Upper lobe of left lung (tissue), 6 donors: ENCODE data around the gene ETV3L. TPM values are rescaled to one million over a fixed set of nuclear protein-coding genes. Genes with fewer than 3 reads are reported as not detected.
"Not testable (repeated sequence)": the region's sequence is repeated elsewhere in the genome, so short reads cannot be mapped to it uniquely, and the experiment has no call there.

Experiments used
- ATAC-seq, 2 donors: fragments of 200-7000 bp; cut with Tn5 transposase; one replicate each; pipeline ENCODE4 v1.9.1; 2022; ENCODE audit warnings: mild to moderate bottlenecking in 2 of 2, moderate library complexity in 2 of 2; ENCODE audit not compliant: low FRiP score in 2 of 2
- DNase-seq, 2 donors: peaks; one replicate each; pipeline ENCODE4 v3.0.0-alpha.2; 2019 to 2020
- H3K27ac ChIP-seq, 4 donors: fragments of 200-600 bp; sonication (generic); one replicate each; pipeline ENCODE4 v1.5.1; 2016 to 2019
- H3K27me3 ChIP-seq, 4 donors: fragments of 200-600 bp; sonication (generic); one replicate each; pipeline ENCODE4 v1.5.1; 2017 to 2019
- H3K36me3 ChIP-seq, 4 donors: fragments of 200-600 bp; sonication (generic); one replicate each; pipeline ENCODE4 v1.5.1; 2016 to 2019
- H3K4me1 ChIP-seq, 4 donors: fragments of 200-600 bp; sonication (generic); one replicate each; pipeline ENCODE4 v1.5.1; 2018 to 2019
- H3K4me3 ChIP-seq, 4 donors: fragments of 200-600 bp; sonication (generic); one replicate each; pipeline ENCODE4 v1.5.1; 2017 to 2019; ENCODE audit warnings: mild to moderate bottlenecking in 2 of 4, moderate library complexity in 1 of 4
- H3K9me3 ChIP-seq, 4 donors: fragments of 200-600 bp; sonication (generic); one replicate each; pipeline ENCODE4 v1.5.1; 2018 to 2019
- EP300 ChIP-seq, 4 donors: sonication (generic); formaldehyde crosslinking; IDR thresholded peaks; one replicate each; pipeline ENCODE4 v1.5.1; 2017; ENCODE audit warnings: antibody characterized with exemption in 4 of 4, control low read depth in 2 of 4
- POLR2A ChIP-seq, 4 donors: fragments of 450-650 bp; IDR thresholded peaks; one replicate each; pipeline ENCODE4 v1.5.1; 2016 to 2017; ENCODE audit warnings: antibody characterized with exemption in 4 of 4, mild to moderate bottlenecking in 2 of 4
- POLR2AphosphoS5 ChIP-seq, 2 donors: sonication (generic); formaldehyde crosslinking; IDR thresholded peaks; one replicate each; pipeline ENCODE4 v1.5.1; 2017; ENCODE audit warnings: antibody characterized with exemption in 2 of 2
- WGBS, 2 donors: methylation state at CpG; one replicate each; pipeline ENCODE4 v1.1.5; 2017 to 2018; 5-methylcytosine and 5-hydroxymethylcytosine counted together
- total RNA-seq, 6 donors: library from RNA; depleted of rRNA in 4 of 6; stranded (reverse); fragments of >200 nt in 4 of 6; gene quantifications; one replicate each; pipeline versions ENCODE4 v1.1.0 to v1.2.1, GENCODE V29; 2016 to 2021
- TF ChIP-seq, protein P1 (sequence below), 6 experiments: fragments of 450-650 bp in 4 of 6; fragments of 200-600 bp in 2 of 6; sonication (generic) in 2 of 6; IDR thresholded peaks; one replicate each; pipeline ENCODE4 v1.5.1; 2016 to 2019; ENCODE audit warnings: antibody characterized with exemption in 6 of 6
- donor health status: DM: no; HTN: no; CAD: no; lungs with moderate emphysema.
- donor health status: DM: no; HTN: yes; CAD: no; lungs with severe emphysema.

ETV3L gene
- total RNA-seq, 6 donors from 2014 or later, result not detected

- 89% methylated on average over 2 of the region's 2 CpGs for WGBS, 2 donors
- Histone ChIP-seq H3K4me1 (peaks cover 0 to 8% (median 8%) of the 10 kb centered on the region in 4 donors), H3K27ac (no peak overlapping the region), H3K27me3 (no peaks in the 10 kb centered on the region), H3K36me3 (no peaks in the 10 kb centered on the region), H3K4me3 (no peak overlapping the region), H3K9me3 (no peaks in the 10 kb centered on the region)
- ATAC-seq (no peak), DNase-seq (no peak)
- TF ChIP-seq EP300 (IDR thresholded peaks at IDR 0.05), result no peak
- TF ChIP-seq, protein P1, sequence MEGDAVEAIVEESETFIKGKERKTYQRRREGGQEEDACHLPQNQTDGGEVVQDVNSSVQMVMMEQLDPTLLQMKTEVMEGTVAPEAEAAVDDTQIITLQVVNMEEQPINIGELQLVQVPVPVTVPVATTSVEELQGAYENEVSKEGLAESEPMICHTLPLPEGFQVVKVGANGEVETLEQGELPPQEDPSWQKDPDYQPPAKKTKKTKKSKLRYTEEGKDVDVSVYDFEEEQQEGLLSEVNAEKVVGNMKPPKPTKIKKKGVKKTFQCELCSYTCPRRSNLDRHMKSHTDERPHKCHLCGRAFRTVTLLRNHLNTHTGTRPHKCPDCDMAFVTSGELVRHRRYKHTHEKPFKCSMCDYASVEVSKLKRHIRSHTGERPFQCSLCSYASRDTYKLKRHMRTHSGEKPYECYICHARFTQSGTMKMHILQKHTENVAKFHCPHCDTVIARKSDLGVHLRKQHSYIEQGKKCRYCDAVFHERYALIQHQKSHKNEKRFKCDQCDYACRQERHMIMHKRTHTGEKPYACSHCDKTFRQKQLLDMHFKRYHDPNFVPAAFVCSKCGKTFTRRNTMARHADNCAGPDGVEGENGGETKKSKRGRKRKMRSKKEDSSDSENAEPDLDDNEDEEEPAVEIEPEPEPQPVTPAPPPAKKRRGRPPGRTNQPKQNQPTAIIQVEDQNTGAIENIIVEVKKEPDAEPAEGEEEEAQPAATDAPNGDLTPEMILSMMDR (IDR thresholded peaks at IDR 0.05), result no peak
- TF ChIP-seq POLR2A (IDR thresholded peaks at IDR 0.05), result no peak
- no peak for TF ChIP-seq POLR2AphosphoS5 (IDR thresholded peaks at IDR 0.05)
Measured at GRCh38 chr1:157069601-157070000, 30.0 kb downstream of the ETV3L start.

DNA sequence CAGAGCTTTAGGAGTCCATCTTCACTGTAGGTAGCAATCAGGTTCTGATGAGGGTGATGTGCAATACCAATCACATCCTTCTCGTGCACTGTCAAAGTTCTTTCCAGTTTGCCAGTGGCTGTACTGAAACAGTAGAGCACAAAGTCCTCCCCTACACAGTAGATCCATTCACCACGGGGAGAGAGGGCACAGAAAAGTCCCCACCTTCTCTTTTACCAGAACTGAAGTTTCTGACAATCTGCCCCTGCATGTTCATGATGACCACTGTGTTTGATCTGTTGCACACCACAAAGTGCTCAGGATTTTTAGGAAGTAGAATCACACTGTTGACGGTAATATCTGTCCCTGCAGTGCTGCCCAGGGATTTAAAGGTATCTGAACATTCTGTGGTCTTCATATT, 40.4 kb downstream of the ETV3L start:
- not testable (repeated sequence) for H3K27me3 ChIP-seq, ATAC-seq, H3K9me3 ChIP-seq, H3K27ac ChIP-seq, DNase-seq, H3K4me3 ChIP-seq, H3K36me3 ChIP-seq, H3K4me1 ChIP-seq
- WGBS, 2 donors, result 71 to 79% methylated on average over 3 of the region's 3 CpGs

- Histone ChIP-seq H3K27me3 (no peaks in the 10 kb centered on the region), H3K27ac (no peak overlapping the region), H3K4me1 (no peaks in the 10 kb centered on the region), H3K36me3 (no peaks in the 10 kb centered on the region), H3K9me3 (peaks cover 0 to 7% (median 2%) of the 10 kb centered on the region in 4 donors), H3K4me3 (no peak overlapping the region)
- TF ChIP-seq, protein P1 (IDR thresholded peaks at IDR 0.05), result no peak
- no peak for TF ChIP-seq POLR2AphosphoS5 (IDR thresholded peaks at IDR 0.05)
- no peak for TF ChIP-seq POLR2A (IDR thresholded peaks at IDR 0.05)
- TF ChIP-seq EP300 (IDR thresholded peaks at IDR 0.05), result no peak
- ATAC-seq (no peak), DNase-seq (no peak)
- 46 to 65% methylated on average over 1 of the region's 1 CpG for WGBS, 2 donors
Measured at GRCh38 chr1:157056269-157056668, 43.3 kb downstream of the ETV3L start.

DNA sequence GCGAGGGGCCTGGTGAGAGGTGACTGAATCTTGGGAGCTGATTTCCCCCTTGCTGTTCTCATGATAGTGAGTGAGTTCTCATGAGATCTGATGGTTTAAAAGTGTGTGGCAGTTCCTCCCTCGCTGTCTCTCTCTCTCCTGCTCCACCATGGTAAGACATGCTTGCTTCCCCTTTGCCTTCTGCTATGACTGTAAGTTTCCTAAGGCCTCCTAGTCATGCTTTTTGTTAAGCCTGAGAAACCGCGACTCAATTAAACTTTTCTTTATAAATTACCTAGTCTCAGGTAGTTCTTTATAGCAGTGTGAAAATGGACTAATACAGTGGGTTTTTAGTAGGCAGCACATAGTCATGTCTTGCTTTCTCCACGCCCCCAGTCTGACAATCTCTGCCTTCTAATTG, 43.9 kb downstream of the ETV3L start:
- H3K9me3 ChIP-seq, H3K27me3 ChIP-seq, H3K36me3 ChIP-seq, ATAC-seq, H3K27ac ChIP-seq, H3K4me3 ChIP-seq, H3K4me1 ChIP-seq, DNase-seq: not testable (repeated sequence)
- 86 to 90% methylated on average over 5 of the region's 5 CpGs for WGBS, 2 donors

DNA sequence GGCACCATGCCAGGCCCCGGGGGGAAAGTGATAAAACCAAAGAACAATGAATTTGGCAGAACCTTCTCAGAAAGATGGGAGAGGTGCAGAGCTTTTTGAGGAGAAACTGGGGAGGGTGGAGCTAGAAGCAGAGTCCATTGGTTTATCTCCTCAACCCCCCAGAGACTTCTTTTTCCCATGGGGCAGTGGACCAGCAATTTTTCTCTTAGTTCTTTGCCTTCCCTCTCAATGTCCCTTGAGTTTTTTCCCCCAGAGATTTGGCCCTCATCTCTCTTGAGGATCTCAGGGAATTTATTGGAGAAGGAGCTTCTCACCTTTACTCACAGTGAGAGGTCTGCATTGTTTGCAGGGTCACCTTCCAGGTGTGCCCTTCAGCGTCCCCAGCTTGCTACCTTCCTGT, 48.8 kb downstream of the ETV3L start:
- TF ChIP-seq POLR2AphosphoS5 (IDR thresholded peaks at IDR 0.05), result no peak
- TF ChIP-seq POLR2A (IDR thresholded peaks at IDR 0.05), result no peak
- TF ChIP-seq, protein P1 (IDR thresholded peaks at IDR 0.05), result no peak
- TF ChIP-seq EP300 (IDR thresholded peaks at IDR 0.05), result no peak
- no peaks in the 10 kb centered on the region for H3K36me3 ChIP-seq
- no peak overlapping the region for H3K4me3 ChIP-seq
- H3K27ac ChIP-seq, result no peak overlapping the region
- ATAC-seq (no peak), DNase-seq (no peak)
- peaks cover 0 to 7% (median 0%) of the 10 kb centered on the region in 4 donors for H3K9me3 ChIP-seq
- no peaks in the 10 kb centered on the region for H3K27me3 ChIP-seq
- 52 to 70% methylated on average over 2 of the region's 2 CpGs for WGBS, 2 donors
- H3K4me1 ChIP-seq, result peaks cover 0 to 9% (median 3%) of the 10 kb centered on the region in 4 donors

- Histone ChIP-seq H3K27me3 (no peaks in the 10 kb centered on the region), H3K4me3 (no peak overlapping the region), H3K4me1 (peaks cover 21 to 41% (median 30%) of the 10 kb centered on the region in 4 donors), H3K27ac (no peak overlapping the region), H3K36me3 (no peaks in the 10 kb centered on the region), H3K9me3 (peaks cover 0 to 2% (median 0%) of the 10 kb centered on the region in 4 donors)
- TF ChIP-seq POLR2AphosphoS5 (IDR thresholded peaks at IDR 0.05) (no peak), EP300 (IDR thresholded peaks at IDR 0.05) (no peak), POLR2A (IDR thresholded peaks at IDR 0.05) (no peak)
- TF ChIP-seq, protein P1 (IDR thresholded peaks at IDR 0.05), result no peak
- ATAC-seq (no peak), DNase-seq (no peak)
- 31 to 38% methylated on average over 2 of the region's 2 CpGs for WGBS, 2 donors
Measured at GRCh38 chr1:157047062-157047410, 52.6 kb downstream of the ETV3L start.
